ENCODE measurements around the gene PSMA1.

Gene PSMA1

DNA sequence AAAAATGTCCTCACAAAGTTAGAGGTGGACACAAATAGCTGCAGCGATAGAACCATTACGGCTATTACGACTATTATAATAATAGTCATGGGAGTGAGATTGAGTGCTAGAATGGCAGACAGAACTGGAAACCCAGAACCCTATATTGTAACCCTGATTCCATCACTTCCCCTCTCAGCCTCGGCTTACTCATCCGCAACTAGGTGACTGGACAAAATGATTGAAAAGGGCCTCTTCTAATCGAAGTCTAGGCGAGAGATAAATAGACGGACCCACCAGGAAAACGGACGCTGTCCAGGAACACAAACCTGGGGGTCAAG is 629 bp downstream of the PSMA1 start:
- H3K4me3 ChIP-seq (ENCODE audit: low read depth, low read length, poor library complexity, severe bottlenecking) = peak overlapping the region; percentile 90
- TF ChIP-seq EZH2 (IDR thresholded peaks at IDR 0.05; ENCODE audit: borderline replicate concordance, low read length) = no peak
- TF ChIP-seq, protein P1, sequence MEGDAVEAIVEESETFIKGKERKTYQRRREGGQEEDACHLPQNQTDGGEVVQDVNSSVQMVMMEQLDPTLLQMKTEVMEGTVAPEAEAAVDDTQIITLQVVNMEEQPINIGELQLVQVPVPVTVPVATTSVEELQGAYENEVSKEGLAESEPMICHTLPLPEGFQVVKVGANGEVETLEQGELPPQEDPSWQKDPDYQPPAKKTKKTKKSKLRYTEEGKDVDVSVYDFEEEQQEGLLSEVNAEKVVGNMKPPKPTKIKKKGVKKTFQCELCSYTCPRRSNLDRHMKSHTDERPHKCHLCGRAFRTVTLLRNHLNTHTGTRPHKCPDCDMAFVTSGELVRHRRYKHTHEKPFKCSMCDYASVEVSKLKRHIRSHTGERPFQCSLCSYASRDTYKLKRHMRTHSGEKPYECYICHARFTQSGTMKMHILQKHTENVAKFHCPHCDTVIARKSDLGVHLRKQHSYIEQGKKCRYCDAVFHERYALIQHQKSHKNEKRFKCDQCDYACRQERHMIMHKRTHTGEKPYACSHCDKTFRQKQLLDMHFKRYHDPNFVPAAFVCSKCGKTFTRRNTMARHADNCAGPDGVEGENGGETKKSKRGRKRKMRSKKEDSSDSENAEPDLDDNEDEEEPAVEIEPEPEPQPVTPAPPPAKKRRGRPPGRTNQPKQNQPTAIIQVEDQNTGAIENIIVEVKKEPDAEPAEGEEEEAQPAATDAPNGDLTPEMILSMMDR (IDR thresholded peaks at IDR 0.05; ENCODE audit: low read length) = no peak
- no peaks in the 10 kb centered on the region for H4K20me1 ChIP-seq (ENCODE audit: insufficient read depth, low read length)
- peak overlapping the region; percentile 65 for H3K27ac ChIP-seq (ENCODE audit: low read depth, low read length, poor library complexity, severe bottlenecking)
- H3F3A ChIP-seq (ENCODE audit: insufficient read depth, low read length) = no peaks in the 10 kb centered on the region
- H3K4me2 ChIP-seq (ENCODE audit: low read length) = peak overlapping the region; percentile 72
- H3K27me3 ChIP-seq (ENCODE audit: insufficient read depth, low read length) = no peaks in the 10 kb centered on the region
- peak overlapping the region; percentile 86 for H3K9ac ChIP-seq (ENCODE audit: low read length)
- peaks cover 20% of the 10 kb centered on the region for H3K79me2 ChIP-seq (ENCODE audit: insufficient read depth, low read length)
- no peak overlapping the region for H2AFZ ChIP-seq (ENCODE audit: low read length)
- peaks cover 19% of the 10 kb centered on the region for H3K4me1 ChIP-seq (ENCODE audit: insufficient read depth, low read length, severe bottlenecking)
- H3K36me3 ChIP-seq (ENCODE audit: insufficient read depth, low read length) = peaks cover 38% of the 10 kb centered on the region
- no peaks in the 10 kb centered on the region for H3K9me2 ChIP-seq (ENCODE audit: low read depth, low read length)
- H3K9me3 ChIP-seq (ENCODE audit: low read length) = no peaks in the 10 kb centered on the region

GRCh38 chr11:14518820-14519219 is 1.4 kb downstream of the PSMA1 start:
- Histone ChIP-seq H3K27ac (ENCODE audit: low read depth, low read length, poor library complexity, severe bottlenecking) (peak overlapping the region; percentile 65), H3K4me3 (ENCODE audit: low read depth, low read length, poor library complexity, severe bottlenecking) (peak overlapping the region; percentile 90), H3F3A (ENCODE audit: insufficient read depth, low read length) (no peaks in the 10 kb centered on the region), H3K4me2 (ENCODE audit: low read length) (peak overlapping the region; percentile 72), H4K20me1 (ENCODE audit: insufficient read depth, low read length) (no peaks in the 10 kb centered on the region), H3K79me2 (ENCODE audit: insufficient read depth, low read length) (peaks cover 20% of the 10 kb centered on the region), H3K27me3 (ENCODE audit: insufficient read depth, low read length) (no peaks in the 10 kb centered on the region), H3K9me3 (ENCODE audit: low read length) (no peaks in the 10 kb centered on the region), H3K4me1 (ENCODE audit: insufficient read depth, low read length, severe bottlenecking) (peaks cover 19% of the 10 kb centered on the region), H2AFZ (ENCODE audit: low read length) (no peak overlapping the region), H3K9ac (ENCODE audit: low read length) (peak overlapping the region; percentile 86), H3K36me3 (ENCODE audit: insufficient read depth, low read length) (peaks cover 46% of the 10 kb centered on the region), H3K9me2 (ENCODE audit: low read depth, low read length) (no peaks in the 10 kb centered on the region)
- TF ChIP-seq, protein P1 (IDR thresholded peaks at IDR 0.05; ENCODE audit: low read length) = no peak
- no peak for TF ChIP-seq EZH2 (IDR thresholded peaks at IDR 0.05; ENCODE audit: borderline replicate concordance, low read length)

DNA sequence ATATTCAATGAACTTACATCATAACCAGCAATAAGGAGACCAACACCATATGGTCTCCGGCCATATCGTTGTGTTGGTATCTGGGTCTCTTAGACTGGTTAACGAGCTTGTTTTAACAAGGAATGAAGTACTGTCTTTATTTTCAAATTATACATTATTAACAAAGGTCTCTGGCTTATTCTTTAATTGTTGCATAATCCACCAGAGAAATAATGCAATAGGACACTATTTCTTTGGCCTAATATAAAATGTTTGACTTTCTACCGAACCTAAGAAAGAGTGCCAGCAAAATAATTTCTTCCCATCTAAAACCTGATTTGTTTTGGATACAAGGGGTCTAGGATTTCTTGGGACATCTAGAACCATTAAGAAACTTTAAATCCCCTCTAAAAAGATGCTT is 6.4 kb downstream of the PSMA1 start:
- no peak overlapping the region for H3K9ac ChIP-seq (ENCODE audit: low read length)
- H3K27me3 ChIP-seq (ENCODE audit: insufficient read depth, low read length) = no peaks in the 10 kb centered on the region
- peaks cover 7% of the 10 kb centered on the region for H3K4me1 ChIP-seq (ENCODE audit: insufficient read depth, low read length, severe bottlenecking)
- H3K4me3 ChIP-seq (ENCODE audit: low read depth, low read length, poor library complexity, severe bottlenecking) = no peak overlapping the region
- no peaks in the 10 kb centered on the region for H3K9me2 ChIP-seq (ENCODE audit: low read depth, low read length)
- TF ChIP-seq, protein P1 (IDR thresholded peaks at IDR 0.05; ENCODE audit: low read length) = no peak
- TF ChIP-seq EZH2 (IDR thresholded peaks at IDR 0.05; ENCODE audit: borderline replicate concordance, low read length) = no peak
- no peaks in the 10 kb centered on the region for H3K9me3 ChIP-seq (ENCODE audit: low read length)
- no peak overlapping the region for H3K4me2 ChIP-seq (ENCODE audit: low read length)
- peaks cover 92% of the 10 kb centered on the region for H3K36me3 ChIP-seq (ENCODE audit: insufficient read depth, low read length)
- 0 out of 2 replicates have a peak, but pooled peaks cover 2% of the 10 kb centered on the region for H3F3A ChIP-seq (ENCODE audit: insufficient read depth, low read length)
- H4K20me1 ChIP-seq (ENCODE audit: insufficient read depth, low read length) = no peaks in the 10 kb centered on the region
- no peak overlapping the region for H3K27ac ChIP-seq (ENCODE audit: low read depth, low read length, poor library complexity, severe bottlenecking)
- no peak overlapping the region for H2AFZ ChIP-seq (ENCODE audit: low read length)
- H3K79me2 ChIP-seq (ENCODE audit: insufficient read depth, low read length) = peaks cover 13% of the 10 kb centered on the region
